DMS114 treated with DMSO at 0.1 percent for 48 hours (cell line): Measurements from ENCODE around the gene CTNNA1.

ENCODE experiments used
- DNase-seq: peaks from one replicate; lab custom pipeline; 2025; ENCODE audit not compliant: unreplicated experiment; lab: John Stamatoyannopoulos, UW

Gene CTNNA1

GRCh38 chr5:138981586-138981985, 228.4 kb downstream of the CTNNA1 start:
- DNase-seq: no peak

- no peak for DNase-seq
These were observed 230.8 kb downstream of the CTNNA1 start for GRCh38 chr5:138983984-138984383.
